ENCODE data around the gene PRUNE2. TPM values are rescaled to one million over a fixed set of nuclear protein-coding genes. Genes with fewer than 3 reads are reported as not detected.
A peak's percentile ranks its signal among the peaks of the same experiment; 100 is the strongest.

PRUNE2 gene
- polyA plus RNA-seq, 3 donors = 0.72 to 1.8 (median 1.5) TPM

DNA sequence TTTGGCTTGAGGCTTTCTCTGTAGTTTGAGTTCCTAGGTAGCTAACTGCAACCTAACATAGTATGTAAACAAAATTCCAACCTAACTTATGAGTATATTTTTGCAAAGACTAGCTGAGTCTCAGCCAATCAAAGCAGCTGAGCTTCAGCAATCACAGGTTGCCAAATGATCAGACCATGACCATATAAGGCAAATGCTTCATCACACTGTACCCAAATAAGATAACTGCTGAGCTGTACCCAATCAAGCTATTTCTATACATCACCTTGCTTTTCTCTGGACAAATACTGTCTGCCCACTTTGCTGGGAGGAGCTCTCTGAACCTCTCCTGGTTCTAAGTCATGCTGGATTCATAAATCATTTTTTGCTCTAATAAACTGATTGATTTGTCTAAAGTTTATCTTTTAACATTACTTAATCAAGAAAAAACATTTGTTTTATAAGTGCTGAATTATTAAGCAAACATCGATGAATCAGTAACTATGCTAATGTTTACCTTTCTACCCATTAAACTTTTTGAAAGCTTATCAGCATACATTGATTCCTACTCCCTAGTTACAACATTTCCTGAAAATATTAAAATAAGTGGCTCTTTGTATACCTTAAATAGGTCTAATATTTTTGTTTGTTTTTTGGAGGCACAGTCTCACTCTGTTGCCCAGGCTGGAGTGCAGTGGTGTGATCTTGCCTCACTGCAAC lies 271.4 kb downstream of the PRUNE2 start:
- Histone ChIP-seq H3K4me2 (replicated peaks; ENCODE audit: extremely low read depth, low read length, poor library complexity, severe bottlenecking) (no peak overlapping the region), H3K9ac (ENCODE audit: insufficient read depth, low read length, poor library complexity, severe bottlenecking) (no peak overlapping the region), H3K79me2 (ENCODE audit: insufficient read depth, low read length) (no peaks in the 10 kb centered on the region), H4K20me1 (ENCODE audit: insufficient read depth, low read length) (no peaks in the 10 kb centered on the region), H3K4me1 (ENCODE audit: control insufficient read depth in 1 of 2, insufficient read depth in 2 of 2, low read length in 2 of 2) (peaks cover 15 to 39% of the 10 kb centered on the region in 2 donors), H3K4me3 (replicated peaks in 1 of 3; ENCODE audit: low read depth in 2 of 3, low read length in 3 of 3) (no peak overlapping the region), H3K27ac (ENCODE audit: low read depth in 1 of 2, low read length in 2 of 2) (no peak overlapping the region), H3K27me3 (ENCODE audit: control insufficient read depth in 2 of 2, insufficient read depth in 2 of 2, low read length in 2 of 2) (no peaks in the 10 kb centered on the region), H2AFZ (ENCODE audit: insufficient read depth, low read depth, low read length, poor library complexity, severe bottlenecking) (peak overlapping the region; percentile 8), H3K36me3 (replicated peaks in 1 of 2; ENCODE audit: control insufficient read depth in 1 of 2, insufficient read depth in 2 of 2, low read length in 2 of 2) (no peaks in the 10 kb centered on the region), H3K9me3 (replicated peaks in 1 of 2; ENCODE audit: control insufficient read depth in 1 of 2, insufficient read depth in 1 of 2, low read length in 2 of 2) (no peaks in the 10 kb centered on the region)
- no peak overlapping the region for H3K27ac Mint-ChIP-seq
- peaks cover 48% of the 10 kb centered on the region for H3K4me1 Mint-ChIP-seq
- peaks cover 9 to 13% of the 10 kb centered on the region in 2 donors for H3K36me3 Mint-ChIP-seq
- intact Hi-C loops (cut with micrococcal nuclease) = no loop called here
- TF ChIP-seq, protein P1, sequence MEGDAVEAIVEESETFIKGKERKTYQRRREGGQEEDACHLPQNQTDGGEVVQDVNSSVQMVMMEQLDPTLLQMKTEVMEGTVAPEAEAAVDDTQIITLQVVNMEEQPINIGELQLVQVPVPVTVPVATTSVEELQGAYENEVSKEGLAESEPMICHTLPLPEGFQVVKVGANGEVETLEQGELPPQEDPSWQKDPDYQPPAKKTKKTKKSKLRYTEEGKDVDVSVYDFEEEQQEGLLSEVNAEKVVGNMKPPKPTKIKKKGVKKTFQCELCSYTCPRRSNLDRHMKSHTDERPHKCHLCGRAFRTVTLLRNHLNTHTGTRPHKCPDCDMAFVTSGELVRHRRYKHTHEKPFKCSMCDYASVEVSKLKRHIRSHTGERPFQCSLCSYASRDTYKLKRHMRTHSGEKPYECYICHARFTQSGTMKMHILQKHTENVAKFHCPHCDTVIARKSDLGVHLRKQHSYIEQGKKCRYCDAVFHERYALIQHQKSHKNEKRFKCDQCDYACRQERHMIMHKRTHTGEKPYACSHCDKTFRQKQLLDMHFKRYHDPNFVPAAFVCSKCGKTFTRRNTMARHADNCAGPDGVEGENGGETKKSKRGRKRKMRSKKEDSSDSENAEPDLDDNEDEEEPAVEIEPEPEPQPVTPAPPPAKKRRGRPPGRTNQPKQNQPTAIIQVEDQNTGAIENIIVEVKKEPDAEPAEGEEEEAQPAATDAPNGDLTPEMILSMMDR (IDR thresholded peaks at IDR 0.05) = no peak
- no peak overlapping the region for H3K4me3 Mint-ChIP-seq
- no peaks in the 10 kb centered on the region for H3K27me3 Mint-ChIP-seq (ENCODE audit: low read depth in 3 of 3)
- peak in 1 of 3 donors; percentile 28 for DNase-seq
- no CpG with 5 or more reads among the region's 1 CpG for WGBS (ENCODE audit: insufficient coverage)
- peaks cover 0 to 2% (median 0%) of the 10 kb centered on the region in 7 donors for H3K9me3 Mint-ChIP-seq

GRCh38 chr9:76630916-76631315 lies 275.0 kb downstream of the PRUNE2 start:
- Histone ChIP-seq H4K20me1 (ENCODE audit: insufficient read depth, low read length) (no peaks in the 10 kb centered on the region), H3K4me3 (replicated peaks in 1 of 3; ENCODE audit: low read depth in 2 of 3, low read length in 3 of 3) (no peak overlapping the region), H3K4me2 (replicated peaks; ENCODE audit: extremely low read depth, low read length, poor library complexity, severe bottlenecking) (no peak overlapping the region), H3K9me3 (replicated peaks in 1 of 2; ENCODE audit: control insufficient read depth in 1 of 2, insufficient read depth in 1 of 2, low read length in 2 of 2) (no peaks in the 10 kb centered on the region), H3K27ac (ENCODE audit: low read depth in 1 of 2, low read length in 2 of 2) (no peak overlapping the region), H3K27me3 (ENCODE audit: control insufficient read depth in 2 of 2, insufficient read depth in 2 of 2, low read length in 2 of 2) (no peaks in the 10 kb centered on the region), H3K79me2 (ENCODE audit: insufficient read depth, low read length) (no peaks in the 10 kb centered on the region), H2AFZ (ENCODE audit: insufficient read depth, low read depth, low read length, poor library complexity, severe bottlenecking) (no peak overlapping the region), H3K4me1 (ENCODE audit: control insufficient read depth in 1 of 2, insufficient read depth in 2 of 2, low read length in 2 of 2) (peaks cover 24 to 33% of the 10 kb centered on the region in 2 donors), H3K9ac (ENCODE audit: insufficient read depth, low read length, poor library complexity, severe bottlenecking) (no peak overlapping the region), H3K36me3 (replicated peaks in 1 of 2; ENCODE audit: control insufficient read depth in 1 of 2, insufficient read depth in 2 of 2, low read length in 2 of 2) (no peaks in the 10 kb centered on the region)
- DNase-seq = no peak
- H3K27ac Mint-ChIP-seq = no peak overlapping the region
- peaks cover 9 to 11% of the 10 kb centered on the region in 2 donors for H3K36me3 Mint-ChIP-seq
- H3K27me3 Mint-ChIP-seq (ENCODE audit: low read depth in 3 of 3) = no peaks in the 10 kb centered on the region
- H3K4me3 Mint-ChIP-seq = no peak overlapping the region
- TF ChIP-seq, protein P1 (IDR thresholded peaks at IDR 0.05) = no peak
- peaks cover 60% of the 10 kb centered on the region for H3K4me1 Mint-ChIP-seq
- WGBS (ENCODE audit: insufficient coverage) = no CpG with 5 or more reads among the region's 3 CpGs
- intact Hi-C loops (cut with micrococcal nuclease) = no loop called here
- no peaks in the 10 kb centered on the region for H3K9me3 Mint-ChIP-seq

Measured in CD14-positive monocyte (primary cell).